ENCODE results near the gene KITLG. TPM values are rescaled to one million over a fixed set of nuclear protein-coding genes. Genes with fewer than 3 reads are reported as not detected.

KITLG gene
- total RNA-seq, 1 donor = 110 TPM

GRCh38 chr12:88594780-88595179 lies 14.5 kb upstream of the KITLG start:
- no peak overlapping the region for H3K4me3 ChIP-seq (ENCODE audit: low read depth, low read length)
- DNase-seq (ENCODE audit: low read depth) = no peak
- TF ChIP-seq, protein P1, sequence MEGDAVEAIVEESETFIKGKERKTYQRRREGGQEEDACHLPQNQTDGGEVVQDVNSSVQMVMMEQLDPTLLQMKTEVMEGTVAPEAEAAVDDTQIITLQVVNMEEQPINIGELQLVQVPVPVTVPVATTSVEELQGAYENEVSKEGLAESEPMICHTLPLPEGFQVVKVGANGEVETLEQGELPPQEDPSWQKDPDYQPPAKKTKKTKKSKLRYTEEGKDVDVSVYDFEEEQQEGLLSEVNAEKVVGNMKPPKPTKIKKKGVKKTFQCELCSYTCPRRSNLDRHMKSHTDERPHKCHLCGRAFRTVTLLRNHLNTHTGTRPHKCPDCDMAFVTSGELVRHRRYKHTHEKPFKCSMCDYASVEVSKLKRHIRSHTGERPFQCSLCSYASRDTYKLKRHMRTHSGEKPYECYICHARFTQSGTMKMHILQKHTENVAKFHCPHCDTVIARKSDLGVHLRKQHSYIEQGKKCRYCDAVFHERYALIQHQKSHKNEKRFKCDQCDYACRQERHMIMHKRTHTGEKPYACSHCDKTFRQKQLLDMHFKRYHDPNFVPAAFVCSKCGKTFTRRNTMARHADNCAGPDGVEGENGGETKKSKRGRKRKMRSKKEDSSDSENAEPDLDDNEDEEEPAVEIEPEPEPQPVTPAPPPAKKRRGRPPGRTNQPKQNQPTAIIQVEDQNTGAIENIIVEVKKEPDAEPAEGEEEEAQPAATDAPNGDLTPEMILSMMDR (IDR thresholded peaks at IDR 0.05; ENCODE audit: insufficient read depth, low read length) = no peak

DNA sequence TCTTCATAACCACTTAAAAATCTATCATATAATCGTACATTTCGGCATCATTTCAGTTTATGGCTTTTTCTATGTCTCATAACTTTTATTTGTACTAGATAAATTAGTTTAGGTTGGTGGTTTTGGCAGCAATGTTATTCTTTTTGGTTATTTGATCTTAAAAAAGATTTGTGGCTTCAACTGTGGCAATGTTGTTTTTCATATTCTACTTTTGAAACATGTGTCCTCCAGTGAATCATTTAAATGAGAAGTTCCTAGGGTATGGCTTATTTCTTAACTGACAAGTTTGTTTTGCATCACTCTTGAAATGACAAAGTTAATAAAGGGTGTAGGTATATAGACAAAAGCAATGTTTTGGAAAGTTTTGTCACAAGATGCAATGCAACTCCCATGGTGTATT lies 11.1 kb upstream of the KITLG start:
- TF ChIP-seq, protein P1 (IDR thresholded peaks at IDR 0.05; ENCODE audit: insufficient read depth, low read length) = no peak
- DNase-seq (ENCODE audit: low read depth) = no peak
- no peak overlapping the region for H3K4me3 ChIP-seq (ENCODE audit: low read depth, low read length)

- no peak overlapping the region for H3K4me3 ChIP-seq (ENCODE audit: low read depth, low read length)
- TF ChIP-seq, protein P1 (IDR thresholded peaks at IDR 0.05; ENCODE audit: insufficient read depth, low read length) = no peak
- DNase-seq (ENCODE audit: low read depth) = no peak
Measured at GRCh38 chr12:88590851-88591250, 10.6 kb upstream of the KITLG start.

GRCh38 chr12:88585077-88585476 lies 4.8 kb upstream of the KITLG start:
- DNase-seq (ENCODE audit: low read depth) = no peak
- TF ChIP-seq, protein P1 (IDR thresholded peaks at IDR 0.05; ENCODE audit: insufficient read depth, low read length) = no peak
- no peak overlapping the region for H3K4me3 ChIP-seq (ENCODE audit: low read depth, low read length)

GRCh38 chr12:88579601-88580050 lies 645 bp downstream of the KITLG start:
- DNase-seq (ENCODE audit: low read depth) = peak; percentile 70
- TF ChIP-seq, protein P1 (IDR thresholded peaks at IDR 0.05; ENCODE audit: insufficient read depth, low read length) = no peak
- H3K4me3 ChIP-seq (ENCODE audit: low read depth, low read length) = peak overlapping the region; percentile 87

DNA sequence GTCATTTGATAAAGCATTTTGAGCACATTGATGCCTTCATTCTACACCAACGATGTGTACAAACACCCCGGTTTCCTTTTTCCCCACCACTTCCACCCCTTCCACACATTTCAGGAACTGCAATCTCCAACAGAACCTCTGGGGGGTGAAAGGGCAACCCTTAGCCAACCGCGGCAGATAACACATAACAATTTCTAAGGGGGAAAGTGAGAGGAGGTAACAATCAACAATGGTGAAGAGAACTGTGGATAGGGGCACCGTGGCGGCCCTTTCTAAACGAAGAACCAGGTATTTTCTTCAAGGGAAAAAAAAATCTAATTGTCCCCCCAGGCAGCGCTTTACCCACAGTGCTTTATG lies 1.1 kb downstream of the KITLG start:
- TF ChIP-seq, protein P1 (IDR thresholded peaks at IDR 0.05; ENCODE audit: insufficient read depth, low read length) = peak; percentile 74
- peak overlapping the region; percentile 87 for H3K4me3 ChIP-seq (ENCODE audit: low read depth, low read length)
- no peak for DNase-seq (ENCODE audit: low read depth)

Data from fibroblast of the aortic adventitia (primary cell).